Mucosa of rectum (tissue), 2 donors: ENCODE data around the gene TUBB1.
"Not testable (repeated sequence)": the region's sequence is repeated elsewhere in the genome, so short reads cannot be mapped to it uniquely, and the experiment has no call there.

ENCODE experiments used
- H3K27ac ChIP-seq, 2 donors: one replicate each; pipeline ENCODE4 v1.7.0; 2013; ENCODE audit warnings: inconsistent platforms in 2 of 2, low read depth in 2 of 2, low read length in 2 of 2
- H3K27me3 ChIP-seq, 2 donors: one replicate each; pipeline ENCODE4 v1.7.0; 2013; ENCODE audit warnings: low read length in 2 of 2; ENCODE audit not compliant: control insufficient read depth in 2 of 2, insufficient read depth in 2 of 2
- H3K36me3 ChIP-seq, 2 donors: one replicate each; pipeline ENCODE4 v1.7.0; 2013; ENCODE audit warnings: low read length in 2 of 2; ENCODE audit not compliant: control insufficient read depth in 2 of 2, insufficient read depth in 2 of 2
- H3K4me1 ChIP-seq, 2 donors: one replicate each; pipeline ENCODE4 v1.7.0; 2013; ENCODE audit warnings: low read length in 2 of 2, mild to moderate bottlenecking in 1 of 2; ENCODE audit not compliant: control insufficient read depth in 2 of 2, insufficient read depth in 2 of 2
- H3K4me3 ChIP-seq, 2 donors: one replicate each; pipeline ENCODE4 v1.7.0; 2013; ENCODE audit warnings: low read length in 2 of 2
- H3K9ac ChIP-seq, 2 donors: one replicate each; pipeline ENCODE4 v1.7.0; 2013; ENCODE audit warnings: low read length in 2 of 2, low read depth in 1 of 2, mild to moderate bottlenecking in 1 of 2
- H3K9me3 ChIP-seq, 2 donors: one replicate each; pipeline ENCODE4 v1.7.0; 2013; ENCODE audit warnings: low read length in 2 of 2; ENCODE audit not compliant: control insufficient read depth in 2 of 2
- donor health status: healthy.
- donor health status: Normal muscosa, but diverticular disease.

The TUBB1 gene

DNA sequence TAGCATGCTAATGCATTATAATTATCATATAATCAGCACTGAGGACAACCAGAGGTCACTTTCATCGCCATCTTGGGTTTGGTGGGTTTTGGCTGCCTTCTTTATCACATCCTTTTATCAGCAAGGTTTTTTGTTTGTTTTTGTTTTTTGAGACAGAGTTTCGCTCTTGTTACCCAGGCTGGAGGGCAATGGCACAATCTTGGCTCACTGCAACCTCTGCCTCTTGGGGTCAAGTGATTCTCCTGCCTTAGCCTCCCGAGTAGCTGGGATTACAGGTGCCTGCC, 7.4 kb upstream of the TUBB1 start:
- H3K36me3 ChIP-seq, H3K4me3 ChIP-seq, H3K9ac ChIP-seq, H3K27ac ChIP-seq, H3K9me3 ChIP-seq, H3K27me3 ChIP-seq: not testable (repeated sequence)
- H3K4me1 ChIP-seq, result peaks cover 10 to 12% of the 10 kb centered on the region in 2 donors

DNA sequence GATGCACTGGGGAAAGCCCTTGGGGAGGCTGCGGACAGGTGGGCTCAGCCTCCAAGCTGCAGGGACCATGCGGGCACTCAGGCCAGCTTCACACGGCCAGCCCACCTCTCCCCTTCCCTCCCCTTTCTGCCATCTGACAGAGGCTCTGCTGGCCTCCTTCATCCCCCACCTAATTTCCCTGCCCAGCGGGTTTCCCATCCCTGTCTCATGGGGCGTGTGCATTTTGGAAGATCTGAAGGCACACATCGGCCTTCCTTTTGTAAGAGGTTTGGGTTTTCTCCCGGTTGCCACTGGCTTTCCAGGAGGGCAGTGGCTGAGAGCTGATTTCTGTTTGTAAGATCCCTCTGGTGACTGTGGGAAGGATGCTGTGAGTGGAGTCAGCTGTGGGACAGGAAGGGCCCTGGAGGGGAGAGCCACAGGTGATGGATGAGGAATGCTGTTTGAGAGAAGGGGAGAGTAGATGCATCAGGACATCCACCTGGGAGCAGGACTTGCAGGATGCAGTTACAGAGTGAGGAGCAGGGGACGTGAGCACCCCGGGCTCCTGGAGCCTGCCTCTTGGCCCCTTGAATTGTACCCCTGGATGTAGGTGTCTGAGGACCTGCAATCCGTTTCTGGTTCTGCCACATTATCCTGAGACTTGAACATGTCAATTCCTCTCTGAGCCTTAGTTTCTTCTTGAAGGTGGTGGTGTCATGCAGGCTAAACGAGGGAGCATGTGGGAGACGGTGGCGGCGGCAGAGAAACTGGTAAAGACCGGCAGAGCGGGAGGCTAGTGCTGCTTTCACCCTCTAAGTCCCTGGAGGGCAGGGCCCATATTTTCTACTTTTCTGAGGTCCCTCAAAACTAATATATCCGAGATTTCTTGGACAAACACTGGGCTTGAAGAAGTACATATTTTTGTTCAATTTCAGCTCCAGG, 5.9 kb upstream of the TUBB1 start:
- no peaks in the 10 kb centered on the region for H3K36me3 ChIP-seq
- no peak overlapping the region for H3K9ac ChIP-seq
- no peak overlapping the region for H3K4me3 ChIP-seq
- peaks cover 4 to 12% of the 10 kb centered on the region in 2 donors for H3K4me1 ChIP-seq
- no peak overlapping the region for H3K27ac ChIP-seq
- H3K27me3 ChIP-seq, result no peaks in the 10 kb centered on the region
- H3K9me3 ChIP-seq, result no peaks in the 10 kb centered on the region

DNA sequence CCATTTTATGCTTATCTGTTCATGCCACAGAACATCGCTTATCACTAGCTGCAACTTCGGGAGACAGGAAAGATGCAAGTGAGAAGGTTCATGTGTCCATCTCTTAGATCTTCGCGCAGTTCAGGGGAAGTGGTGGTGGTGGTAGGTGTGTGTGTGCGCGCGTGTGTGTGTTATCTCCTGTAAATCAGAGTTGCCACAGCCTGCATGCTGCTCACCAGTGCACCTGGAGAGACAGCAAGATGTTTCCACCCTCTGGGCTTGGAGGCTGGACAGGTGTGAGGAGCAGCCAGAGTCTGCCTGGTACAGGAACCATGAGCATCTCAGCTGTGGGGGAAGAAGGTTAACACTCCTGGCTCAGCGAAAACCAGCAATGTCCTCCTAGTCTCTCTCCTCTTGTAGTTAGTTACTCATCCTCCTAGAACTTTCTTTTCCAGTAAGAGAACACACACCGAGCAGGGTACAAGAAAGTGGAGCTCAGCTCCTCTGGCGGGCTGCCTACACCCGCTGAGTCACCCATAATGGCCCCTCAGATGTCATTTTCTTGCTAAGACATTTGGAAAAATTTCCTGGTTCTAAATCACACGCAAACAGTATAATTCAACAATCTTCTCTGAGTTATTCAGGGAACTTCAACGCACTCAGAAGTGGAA, 5.1 kb upstream of the TUBB1 start:
- Histone ChIP-seq H3K36me3 (no peaks in the 10 kb centered on the region), H3K27ac (no peak overlapping the region), H3K9me3 (no peaks in the 10 kb centered on the region), H3K4me1 (peaks cover 4 to 12% of the 10 kb centered on the region in 2 donors), H3K4me3 (no peak overlapping the region), H3K27me3 (no peaks in the 10 kb centered on the region), H3K9ac (no peak overlapping the region)

DNA sequence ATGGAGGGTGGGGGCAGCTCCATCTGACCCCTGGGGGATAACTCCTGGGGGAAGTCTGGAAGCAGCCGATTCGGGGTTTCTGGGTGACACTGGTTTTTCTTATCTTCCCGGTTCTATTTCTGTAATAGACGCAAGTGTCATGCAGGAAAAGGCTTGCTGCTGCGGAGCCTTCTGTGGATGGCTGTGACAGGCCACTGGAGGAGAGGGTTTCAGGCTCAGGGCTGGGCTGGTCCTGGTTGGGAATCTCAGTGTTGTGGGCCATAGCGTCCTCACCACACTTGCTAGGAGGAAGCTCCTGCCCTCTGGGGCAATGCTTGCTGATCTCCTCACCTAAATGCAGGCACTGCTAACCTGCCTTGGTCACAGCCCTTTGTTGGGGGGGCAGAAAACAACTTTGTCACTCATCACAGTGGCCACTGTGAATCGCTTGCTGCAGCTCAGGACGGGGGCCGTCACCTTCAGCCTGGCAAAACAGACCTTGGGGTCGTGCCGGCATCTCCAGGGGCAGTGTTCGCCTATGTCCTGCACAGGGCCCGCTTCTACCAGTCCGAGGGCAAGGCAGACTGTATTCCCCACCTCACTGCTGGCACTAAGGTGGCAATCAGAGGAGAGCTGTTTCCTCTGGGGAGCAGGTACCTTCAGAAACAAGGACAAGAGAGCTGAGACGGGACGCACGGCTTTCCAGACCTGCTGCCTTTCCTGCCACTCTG, 4.4 kb upstream of the TUBB1 start:
- Histone ChIP-seq H3K27ac (no peak overlapping the region), H3K9ac (no peak overlapping the region), H3K4me1 (peaks cover 4 to 12% of the 10 kb centered on the region in 2 donors), H3K36me3 (no peaks in the 10 kb centered on the region), H3K27me3 (no peaks in the 10 kb centered on the region), H3K9me3 (no peaks in the 10 kb centered on the region), H3K4me3 (no peak overlapping the region)

DNA sequence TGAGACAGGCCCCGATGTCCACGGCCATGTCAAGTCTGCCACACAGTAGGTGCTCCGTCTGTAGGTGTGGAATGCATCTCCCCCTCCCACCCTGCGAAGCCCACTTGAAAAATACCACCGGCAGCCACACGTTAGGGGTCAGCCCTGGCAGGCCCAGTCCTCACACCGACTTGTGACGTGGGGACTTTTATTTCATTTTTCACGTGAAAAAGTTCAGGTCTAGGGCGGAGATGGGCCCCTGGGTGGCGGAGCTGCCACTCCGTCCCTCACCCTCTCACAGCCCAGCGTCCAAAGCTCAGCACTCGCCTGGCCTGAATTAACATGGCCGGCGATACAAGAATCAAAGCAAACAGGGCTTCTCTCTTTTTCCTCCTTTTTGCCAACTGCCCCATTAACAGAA, 3.8 kb upstream of the TUBB1 start:
- H3K27me3 ChIP-seq, result no peaks in the 10 kb centered on the region
- H3K9me3 ChIP-seq, result no peaks in the 10 kb centered on the region
- H3K27ac ChIP-seq, result no peak overlapping the region
- no peak overlapping the region for H3K9ac ChIP-seq
- H3K4me3 ChIP-seq, result no peak overlapping the region
- H3K36me3 ChIP-seq, result no peaks in the 10 kb centered on the region
- peaks cover 4 to 7% of the 10 kb centered on the region in 2 donors for H3K4me1 ChIP-seq

DNA sequence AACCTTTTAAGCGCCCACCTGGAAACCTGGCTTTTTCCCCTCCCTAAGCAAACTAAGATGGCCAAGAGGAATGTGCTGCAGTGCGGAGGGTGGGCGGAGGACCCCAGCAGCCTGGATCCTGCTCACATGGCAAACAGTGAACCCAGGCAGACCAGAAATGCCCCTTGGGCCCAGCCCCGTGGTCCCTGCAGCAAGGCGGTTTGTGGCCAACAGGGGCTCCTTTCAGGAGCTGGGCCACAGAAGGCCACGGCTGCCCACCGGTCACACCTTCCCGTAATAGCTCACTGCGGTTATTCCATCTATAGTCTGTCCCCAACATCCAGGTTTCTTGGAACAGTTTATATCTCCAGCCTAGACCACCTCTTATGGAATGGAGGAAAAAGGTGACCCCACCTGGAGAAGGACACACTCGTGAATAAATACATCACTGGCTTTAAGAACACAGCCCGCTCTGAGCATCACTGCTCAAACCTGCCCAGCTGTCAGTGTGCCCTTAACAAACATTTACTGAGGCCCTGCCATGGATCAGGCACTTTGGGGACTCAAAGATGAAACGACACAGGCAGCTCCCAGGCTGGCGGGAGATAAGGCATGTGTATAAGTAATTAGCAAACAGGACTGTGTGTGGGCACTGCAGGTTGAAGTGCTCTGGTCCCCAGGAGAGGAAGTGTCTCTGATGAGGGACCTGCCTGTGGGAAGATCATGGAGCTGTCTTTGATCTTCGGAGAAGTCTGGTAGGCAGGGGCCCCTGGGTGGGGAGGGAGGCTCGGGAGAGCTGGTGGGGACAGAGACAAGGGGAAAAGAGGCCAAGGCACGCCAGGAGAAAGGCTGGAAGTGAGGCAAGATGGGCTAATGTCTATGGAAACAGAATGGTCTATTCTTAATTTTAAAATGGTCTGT, 3.2 kb upstream of the TUBB1 start:
- Histone ChIP-seq H3K27ac (no peak overlapping the region), H3K36me3 (peaks cover 0 to 3% of the 10 kb centered on the region in 2 donors), H3K4me1 (peaks cover 0 to 5% of the 10 kb centered on the region in 2 donors), H3K9ac (no peak overlapping the region), H3K9me3 (no peaks in the 10 kb centered on the region), H3K4me3 (no peak overlapping the region), H3K27me3 (no peaks in the 10 kb centered on the region)

DNA sequence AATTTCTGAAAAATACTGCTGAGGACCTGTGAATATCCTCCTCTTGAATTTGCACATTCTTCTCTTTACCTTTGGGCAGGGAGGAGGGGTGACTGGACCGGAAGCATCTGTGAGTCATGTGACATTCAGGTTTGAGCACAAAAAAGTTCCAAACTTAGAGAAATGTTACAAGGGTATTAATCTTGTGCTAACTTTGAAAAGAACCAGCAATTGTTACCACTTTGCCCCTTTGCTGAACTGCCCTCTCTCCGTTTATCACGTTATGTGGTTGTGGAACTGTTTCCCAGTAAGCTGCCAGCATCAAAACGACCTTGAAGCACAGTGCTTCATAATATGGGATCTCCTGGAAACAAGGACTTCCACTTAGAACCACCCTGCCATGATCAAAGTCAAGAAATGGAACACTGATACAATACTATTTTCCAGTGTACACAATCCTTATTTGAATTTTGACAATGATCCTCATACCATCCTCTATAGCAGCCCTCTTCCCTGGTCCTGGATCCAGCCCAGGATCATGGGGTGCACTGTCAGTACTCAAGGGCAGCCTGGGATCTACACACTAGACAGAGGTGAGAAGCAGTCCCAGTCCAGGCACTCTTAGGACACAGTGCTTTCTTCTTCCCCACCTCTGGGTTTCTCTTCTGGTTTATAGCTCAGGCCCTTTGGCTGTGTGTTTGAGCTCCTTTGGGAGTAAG, 2.3 kb upstream of the TUBB1 start:
- no peak overlapping the region for H3K4me3 ChIP-seq
- H3K27ac ChIP-seq, result no peak overlapping the region
- H3K9me3 ChIP-seq, result no peaks in the 10 kb centered on the region
- peaks cover 0 to 3% of the 10 kb centered on the region in 2 donors for H3K36me3 ChIP-seq
- no peaks in the 10 kb centered on the region for H3K27me3 ChIP-seq
- peaks cover 0 to 5% of the 10 kb centered on the region in 2 donors for H3K4me1 ChIP-seq
- H3K9ac ChIP-seq, result no peak overlapping the region

DNA sequence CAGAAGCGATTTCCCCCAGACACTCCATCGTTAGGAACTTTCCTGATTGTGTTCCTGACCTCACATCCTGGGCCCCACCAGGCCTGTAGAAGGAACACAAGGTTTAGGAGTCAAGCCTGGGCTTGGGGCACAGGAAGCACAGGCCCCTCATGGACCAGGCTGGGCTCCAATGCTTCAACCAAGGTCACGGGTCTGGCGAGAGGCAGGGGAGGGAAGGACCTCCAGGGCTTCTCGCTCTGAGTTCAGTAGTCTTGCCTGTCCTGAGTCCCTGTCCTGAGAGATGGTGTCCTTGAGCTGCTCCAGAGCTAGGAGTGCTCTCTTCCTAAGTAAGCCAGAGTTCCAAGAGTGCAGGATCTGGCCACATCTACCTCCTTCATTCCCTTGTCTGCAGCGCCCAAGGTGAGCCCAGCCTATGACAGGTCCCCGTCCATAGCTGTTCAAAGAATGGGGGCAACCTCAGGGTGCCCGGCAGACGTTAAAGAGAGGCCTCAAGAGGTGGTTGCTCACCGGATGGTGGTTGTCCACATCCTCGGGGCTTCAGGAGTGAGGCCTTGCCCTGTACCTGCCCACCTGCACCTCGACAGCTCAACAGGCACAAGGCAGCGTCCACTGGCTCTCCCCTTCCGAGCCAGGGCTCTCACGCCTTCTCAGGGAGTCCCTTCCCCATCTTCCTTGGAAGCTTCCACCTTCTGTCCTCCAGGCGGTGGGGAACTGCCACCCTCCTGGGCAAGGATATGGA, 1.6 kb upstream of the TUBB1 start:
- Histone ChIP-seq H3K4me3 (no peak overlapping the region), H3K27ac (no peak overlapping the region)

DNA sequence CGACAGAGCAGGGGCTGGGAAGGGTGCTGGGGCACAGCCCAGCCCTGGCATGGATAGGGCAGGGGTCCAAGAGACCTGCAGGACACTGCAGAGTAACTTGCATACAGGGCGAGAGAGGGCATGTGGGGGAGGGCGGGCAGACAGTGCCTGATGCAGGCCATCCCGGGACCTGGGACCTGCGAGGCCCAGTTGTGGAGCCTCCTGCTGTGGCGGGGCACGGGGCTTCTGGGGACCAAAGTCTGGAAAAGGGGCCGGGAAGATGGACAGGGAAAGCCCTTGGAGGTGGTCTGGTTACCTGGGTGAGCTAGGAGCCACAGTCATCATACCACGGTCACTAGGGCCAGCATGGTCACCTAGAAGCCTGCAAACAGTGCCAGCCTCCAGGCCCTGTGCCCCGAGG, 412 bp upstream of the TUBB1 start:
- Histone ChIP-seq H3K4me1 (peaks cover 0 to 4% of the 10 kb centered on the region in 2 donors), H3K4me3 (no peak overlapping the region), H3K27ac (no peak overlapping the region), H3K36me3 (peaks cover 7 to 13% of the 10 kb centered on the region in 2 donors), H3K27me3 (no peaks in the 10 kb centered on the region), H3K9ac (no peak overlapping the region), H3K9me3 (no peaks in the 10 kb centered on the region)

More for the DNA sequence above, 1.6 kb upstream of the TUBB1 start:
- Histone ChIP-seq H3K36me3 (peaks cover 2 to 4% of the 10 kb centered on the region in 2 donors), H3K4me1 (peaks cover 0 to 5% of the 10 kb centered on the region in 2 donors), H3K9ac (no peak overlapping the region), H3K9me3 (no peaks in the 10 kb centered on the region), H3K27me3 (no peaks in the 10 kb centered on the region)
